A549 (cell line): Measurements from ENCODE around the gene GNLY.

Experiments
- EP300 ChIP-seq, 2 experiments: fragments of >200 bp; sonication (Bioruptor Twin); formaldehyde crosslinking; IDR thresholded peaks; 2 replicates in 1 of 2; 3 replicates in 1 of 2; pipeline ENCODE4 v1.6.1; 2016 to 2017
- JUNB ChIP-seq: fragments of >200 bp; sonication (Bioruptor Twin); formaldehyde crosslinking; IDR thresholded peaks from 2 replicates; pipeline ENCODE4 v1.6.1; 2016
- TF ChIP-seq, protein P1 (sequence below): fragments of >200 bp; sonication (Bioruptor Twin); formaldehyde crosslinking; IDR thresholded peaks from 3 replicates; pipeline ENCODE4 v1.5.1; 2016
- TF ChIP-seq, protein P2 (sequence below): IDR thresholded peaks from 2 replicates; pipeline ENCODE4 v1.6.1; 2012; ENCODE audit warnings: low read depth, borderline replicate concordance
- TF ChIP-seq, protein P3 (sequence below): fragments of 450-650 bp; IDR thresholded peaks from 2 replicates; pipeline ENCODE4 v1.6.1; 2014; ENCODE audit warnings: antibody characterized with exemption
- TF ChIP-seq, protein P4 (sequence below): fragments of 200-600 bp; sonication (generic); IDR thresholded peaks from 2 replicates; pipeline ENCODE4 v1.6.1; 2016; ENCODE audit warnings: antibody characterized with exemption, mild to moderate bottlenecking, moderate library complexity

DNA sequence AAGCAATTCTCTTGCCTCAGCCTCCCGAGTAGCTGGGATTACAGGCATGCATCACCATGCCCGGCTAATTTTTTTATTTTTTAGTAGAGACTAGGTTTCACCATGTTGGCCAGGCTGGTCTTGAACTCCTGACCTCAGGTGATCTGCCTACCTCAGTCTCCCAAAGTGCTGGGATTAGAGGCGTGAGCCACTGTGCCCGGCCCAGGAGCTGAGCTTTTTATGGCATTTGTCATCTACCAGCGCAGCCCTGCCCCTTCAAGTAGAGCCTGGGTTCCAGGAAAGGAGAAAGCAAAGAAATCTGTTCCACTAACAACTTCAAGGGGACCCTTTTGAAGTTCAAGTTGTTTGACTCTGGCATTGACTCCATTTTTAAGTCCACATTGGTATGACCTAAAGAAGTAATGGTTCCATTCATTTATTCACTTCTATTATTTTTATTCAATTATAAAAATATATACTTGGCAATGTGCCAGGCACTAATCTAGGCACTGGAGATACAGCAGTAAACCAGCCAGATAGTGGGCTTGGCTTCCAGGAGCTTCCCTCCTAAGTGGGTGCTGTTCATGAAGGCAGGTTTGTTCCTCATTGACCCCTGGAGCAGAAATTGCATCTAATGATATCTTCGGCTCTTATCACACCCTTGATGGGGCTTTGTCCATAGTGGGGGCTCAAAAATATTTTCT lies 18.2 kb upstream of the GNLY start:
- TF ChIP-seq, protein P1, sequence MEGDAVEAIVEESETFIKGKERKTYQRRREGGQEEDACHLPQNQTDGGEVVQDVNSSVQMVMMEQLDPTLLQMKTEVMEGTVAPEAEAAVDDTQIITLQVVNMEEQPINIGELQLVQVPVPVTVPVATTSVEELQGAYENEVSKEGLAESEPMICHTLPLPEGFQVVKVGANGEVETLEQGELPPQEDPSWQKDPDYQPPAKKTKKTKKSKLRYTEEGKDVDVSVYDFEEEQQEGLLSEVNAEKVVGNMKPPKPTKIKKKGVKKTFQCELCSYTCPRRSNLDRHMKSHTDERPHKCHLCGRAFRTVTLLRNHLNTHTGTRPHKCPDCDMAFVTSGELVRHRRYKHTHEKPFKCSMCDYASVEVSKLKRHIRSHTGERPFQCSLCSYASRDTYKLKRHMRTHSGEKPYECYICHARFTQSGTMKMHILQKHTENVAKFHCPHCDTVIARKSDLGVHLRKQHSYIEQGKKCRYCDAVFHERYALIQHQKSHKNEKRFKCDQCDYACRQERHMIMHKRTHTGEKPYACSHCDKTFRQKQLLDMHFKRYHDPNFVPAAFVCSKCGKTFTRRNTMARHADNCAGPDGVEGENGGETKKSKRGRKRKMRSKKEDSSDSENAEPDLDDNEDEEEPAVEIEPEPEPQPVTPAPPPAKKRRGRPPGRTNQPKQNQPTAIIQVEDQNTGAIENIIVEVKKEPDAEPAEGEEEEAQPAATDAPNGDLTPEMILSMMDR = no peak
- TF ChIP-seq EP300 (IDR thresholded peaks at IDR 0.05) (no peak), JUNB (no peak)
- TF ChIP-seq, protein P2, sequence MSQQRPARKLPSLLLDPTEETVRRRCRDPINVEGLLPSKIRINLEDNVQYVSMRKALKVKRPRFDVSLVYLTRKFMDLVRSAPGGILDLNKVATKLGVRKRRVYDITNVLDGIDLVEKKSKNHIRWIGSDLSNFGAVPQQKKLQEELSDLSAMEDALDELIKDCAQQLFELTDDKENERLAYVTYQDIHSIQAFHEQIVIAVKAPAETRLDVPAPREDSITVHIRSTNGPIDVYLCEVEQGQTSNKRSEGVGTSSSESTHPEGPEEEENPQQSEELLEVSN = no peak
- TF ChIP-seq, protein P3, sequence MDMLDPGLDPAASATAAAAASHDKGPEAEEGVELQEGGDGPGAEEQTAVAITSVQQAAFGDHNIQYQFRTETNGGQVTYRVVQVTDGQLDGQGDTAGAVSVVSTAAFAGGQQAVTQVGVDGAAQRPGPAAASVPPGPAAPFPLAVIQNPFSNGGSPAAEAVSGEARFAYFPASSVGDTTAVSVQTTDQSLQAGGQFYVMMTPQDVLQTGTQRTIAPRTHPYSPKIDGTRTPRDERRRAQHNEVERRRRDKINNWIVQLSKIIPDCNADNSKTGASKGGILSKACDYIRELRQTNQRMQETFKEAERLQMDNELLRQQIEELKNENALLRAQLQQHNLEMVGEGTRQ = no peak
- TF ChIP-seq, protein P4, sequence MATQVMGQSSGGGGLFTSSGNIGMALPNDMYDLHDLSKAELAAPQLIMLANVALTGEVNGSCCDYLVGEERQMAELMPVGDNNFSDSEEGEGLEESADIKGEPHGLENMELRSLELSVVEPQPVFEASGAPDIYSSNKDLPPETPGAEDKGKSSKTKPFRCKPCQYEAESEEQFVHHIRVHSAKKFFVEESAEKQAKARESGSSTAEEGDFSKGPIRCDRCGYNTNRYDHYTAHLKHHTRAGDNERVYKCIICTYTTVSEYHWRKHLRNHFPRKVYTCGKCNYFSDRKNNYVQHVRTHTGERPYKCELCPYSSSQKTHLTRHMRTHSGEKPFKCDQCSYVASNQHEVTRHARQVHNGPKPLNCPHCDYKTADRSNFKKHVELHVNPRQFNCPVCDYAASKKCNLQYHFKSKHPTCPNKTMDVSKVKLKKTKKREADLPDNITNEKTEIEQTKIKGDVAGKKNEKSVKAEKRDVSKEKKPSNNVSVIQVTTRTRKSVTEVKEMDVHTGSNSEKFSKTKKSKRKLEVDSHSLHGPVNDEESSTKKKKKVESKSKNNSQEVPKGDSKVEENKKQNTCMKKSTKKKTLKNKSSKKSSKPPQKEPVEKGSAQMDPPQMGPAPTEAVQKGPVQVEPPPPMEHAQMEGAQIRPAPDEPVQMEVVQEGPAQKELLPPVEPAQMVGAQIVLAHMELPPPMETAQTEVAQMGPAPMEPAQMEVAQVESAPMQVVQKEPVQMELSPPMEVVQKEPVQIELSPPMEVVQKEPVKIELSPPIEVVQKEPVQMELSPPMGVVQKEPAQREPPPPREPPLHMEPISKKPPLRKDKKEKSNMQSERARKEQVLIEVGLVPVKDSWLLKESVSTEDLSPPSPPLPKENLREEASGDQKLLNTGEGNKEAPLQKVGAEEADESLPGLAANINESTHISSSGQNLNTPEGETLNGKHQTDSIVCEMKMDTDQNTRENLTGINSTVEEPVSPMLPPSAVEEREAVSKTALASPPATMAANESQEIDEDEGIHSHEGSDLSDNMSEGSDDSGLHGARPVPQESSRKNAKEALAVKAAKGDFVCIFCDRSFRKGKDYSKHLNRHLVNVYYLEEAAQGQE = no peak
